ENCODE results near the gene ZBTB7A.
"Not testable (repeated sequence)": the region's sequence is repeated elsewhere in the genome, so short reads cannot be mapped to it uniquely, and the experiment has no call there.

The ZBTB7A gene

GRCh38 chr19:4012092-4012974, 54.4 kb downstream of the ZBTB7A start:
- DNase-seq, result no peak

- not testable (repeated sequence) for DNase-seq
These were observed 55.3 kb downstream of the ZBTB7A start for GRCh38 chr19:4011430-4011829.

- no peak for DNase-seq
These were observed 55.9 kb downstream of the ZBTB7A start for GRCh38 chr19:4010808-4011110.

GRCh38 chr19:4009990-4010807, 56.5 kb downstream of the ZBTB7A start:
- DNase-seq, result no peak

GRCh38 chr19:4007836-4008539, 58.7 kb downstream of the ZBTB7A start:
- peak; percentile 14 for DNase-seq

GRCh38 chr19:4007021-4007835, 59.5 kb downstream of the ZBTB7A start, which contains the start of gene PIAS4:
TSS of gene PIAS4 (plus strand) at chr19:4007736. CDS start at chr19:4007761, 25 bp downstream.
- peak; percentile 96 for DNase-seq

- DNase-seq, result not testable (repeated sequence)
These were observed 61.3 kb downstream of the ZBTB7A start for GRCh38 chr19:4005436-4005835.

- DNase-seq, result not testable (repeated sequence)
These were observed 65.9 kb downstream of the ZBTB7A start for GRCh38 chr19:4000798-4001197.

GRCh38 chr19:3998667-3999412, 67.9 kb downstream of the ZBTB7A start:
- not testable (repeated sequence) for DNase-seq

GRCh38 chr19:3995607-3996006, 71.1 kb downstream of the ZBTB7A start:
- DNase-seq, result no peak
